Endothelial cell of umbilical vein (primary cell): ENCODE measurements around the gene ATXN1. TPM values are rescaled to one million over a fixed set of nuclear protein-coding genes. Genes with fewer than 3 reads are reported as not detected.

Experiments used
- BruUV-seq: library from RNA; stranded (reverse); fragments of 400-500 nt; replicated peaks from 2 replicates; lab custom pipeline; 2021; lab: Mats Ljungman, UMichigan
- CTCF ChIA-PET: fragments of 300-600, 350-600 bp; sonication (Branson Sonifier 250); formaldehyde crosslinking; loops from one replicate; lab custom pipeline; 2021; ENCODE audit warnings: antibody characterized with exemption, inconsistent platforms; lab: Charles Lee
- POLR2A ChIA-PET: fragments of 300-600, 350-600 bp; sonication (Branson Sonifier 250); formaldehyde crosslinking; loops from one replicate; lab custom pipeline; 2021; ENCODE audit warnings: antibody characterized with exemption, inconsistent platforms; lab: Charles Lee
- DNase-seq: peaks from one replicate; pipeline ENCODE4 v3.0.0-alpha.2; 2011; ENCODE audit warnings: low read depth, low spot score
- FAIRE-seq: peaks from 2 replicates; lab custom pipeline; 2011; peaks lifted over from hg19 to GRCh38; lab: Jason Lieb, UNC
- H2AFZ ChIP-seq: 2 replicates; pipeline ENCODE4 v1.6.0; 2012; ENCODE audit warnings: low read depth, low read length, control low read depth, inconsistent platforms
- H3K27ac ChIP-seq: 2 replicates; pipeline ENCODE4 v1.5.1; 2011; ENCODE audit warnings: low read depth, mild to moderate bottlenecking, control low read depth, low read length, moderate library complexity; ENCODE audit not compliant: insufficient read depth
- H3K27me3 ChIP-seq, 2 experiments: 2 replicates each; pipeline versions ENCODE4 v1.6.0 to v1.6.1; 2011; ENCODE audit warnings: low read length in 2 of 2, mixed read lengths in 1 of 2; ENCODE audit not compliant: control insufficient read depth in 2 of 2, insufficient read depth in 2 of 2
- H3K36me3 ChIP-seq, 2 experiments: 2 replicates in 1 of 2; 3 replicates in 1 of 2; pipeline ENCODE4 v1.5.1; 2011; ENCODE audit warnings: low read length in 2 of 2, mild to moderate bottlenecking in 1 of 2, moderate library complexity in 1 of 2; ENCODE audit not compliant: control insufficient read depth in 2 of 2, insufficient read depth in 2 of 2; ENCODE audit errors: extremely low read depth in 1 of 2
- H3K4me1 ChIP-seq: 3 replicates; pipeline ENCODE4 v1.5.1; 2011; ENCODE audit warnings: mild to moderate bottlenecking, low read length; ENCODE audit not compliant: control insufficient read depth, insufficient read depth; ENCODE audit errors: extremely low read depth
- H3K4me2 ChIP-seq: 2 replicates; pipeline ENCODE4 v1.6.1; 2011; ENCODE audit warnings: low read length, control low read depth, mixed read lengths; ENCODE audit not compliant: insufficient read depth
- H3K4me3 ChIP-seq, 3 experiments: fragments of 200-600 bp in 1 of 3; sonication (generic), shearing (Covaris generic) in 1 of 3; replicated peaks in 1 of 3; 2 replicates each; pipeline ENCODE4 v1.5.1; 2011 to 2016; ENCODE audit warnings: control low read depth in 3 of 3, low read length in 3 of 3, mild to moderate bottlenecking in 2 of 3, inconsistent platforms in 1 of 3, low read depth in 1 of 3, moderate library complexity in 1 of 3; ENCODE audit not compliant: insufficient read depth in 1 of 3
- H3K79me2 ChIP-seq: 2 replicates; pipeline ENCODE4 v1.6.0; 2012; ENCODE audit warnings: low read length, inconsistent platforms; ENCODE audit not compliant: control insufficient read depth, insufficient read depth
- H3K9ac ChIP-seq: replicated peaks from 2 replicates; pipeline ENCODE3; 2011; ENCODE audit warnings: low read length, control low read depth; ENCODE audit not compliant: insufficient read depth; ENCODE audit errors: extremely low read depth
- H3K9me1 ChIP-seq: replicated peaks from 3 replicates; pipeline ENCODE4 v1.6.0; 2011; ENCODE audit warnings: mild to moderate bottlenecking, low read length; ENCODE audit not compliant: control insufficient read depth, insufficient read depth; ENCODE audit errors: extremely low read depth
- H3K9me3 ChIP-seq: replicated peaks from 2 replicates; pipeline ENCODE4 v1.5.1; 2012; ENCODE audit warnings: low read length, inconsistent platforms; ENCODE audit not compliant: control insufficient read depth, insufficient read depth
- H4K20me1 ChIP-seq: replicated peaks from 2 replicates; pipeline ENCODE3; 2011; ENCODE audit warnings: mild to moderate bottlenecking, low read length; ENCODE audit not compliant: control insufficient read depth, insufficient read depth; ENCODE audit errors: extremely low read depth
- GATA2 ChIP-seq: IDR thresholded peaks from 2 replicates; pipeline ENCODE4 v1.7.0; 2011; ENCODE audit warnings: low read depth, mild to moderate bottlenecking, moderate library complexity, mixed read lengths, low read length; ENCODE audit not compliant: insufficient read length, insufficient read depth
- JUN ChIP-seq: IDR thresholded peaks from 2 replicates; pipeline ENCODE4 v1.6.1; 2011; ENCODE audit warnings: borderline replicate concordance, low read depth; ENCODE audit not compliant: insufficient read length, insufficient read depth
- dilution Hi-C: fragments of 300-500 bp; cut with MboI; formaldehyde crosslinking; loops from one replicate; pipeline ENCODE4 v1.15.0; 2019; ENCODE audit warnings: low sequenced_read_pairs; ENCODE audit not compliant: extremely low pct_ligation_motif_present
- intact Hi-C: fragments of 100-400 bp; cut with micrococcal nuclease; formaldehyde crosslinking; loops from one replicate; pipeline ENCODE4 v1.10.0; 2022
- polyA plus RNA-seq, 4 experiments: library from polyadenylated mRNA; depleted of rRNA in 3 of 4; stranded (reverse) in 3 of 4; unstranded in 1 of 4; fragments of >200 nt; gene quantifications; 2 replicates each; pipeline versions ENCODE4 v1.2.1 to v1.2.3, GENCODE V29; 2011 to 2012; ENCODE audit warnings: missing spikeins in 1 of 4
- total RNA-seq: library from RNA; stranded (reverse); gene quantifications from 2 replicates; pipeline ENCODE4 v1.2.3, GENCODE V29; 2021
- TF ChIP-seq, protein P1 (sequence below), 2 donors: IDR thresholded peaks; 1 replicate in 1 of 2; 2 replicates in 1 of 2; pipeline ENCODE4 v1.5.1; 2011; ENCODE audit warnings: low read length in 2 of 2, mild to moderate bottlenecking in 2 of 2, moderate library complexity in 2 of 2, control low read depth in 1 of 2, inconsistent platforms in 1 of 2, low read depth in 1 of 2; ENCODE audit not compliant: insufficient read depth in 1 of 2; ENCODE audit errors: extremely low read depth in 1 of 2

The ATXN1 gene
- total and polyA plus RNA-seq, 2 donors (not counting 3 experiments of a cell fraction or from before 2014, with no cell fraction given) = 16.4 to 33.0 TPM

DNA sequence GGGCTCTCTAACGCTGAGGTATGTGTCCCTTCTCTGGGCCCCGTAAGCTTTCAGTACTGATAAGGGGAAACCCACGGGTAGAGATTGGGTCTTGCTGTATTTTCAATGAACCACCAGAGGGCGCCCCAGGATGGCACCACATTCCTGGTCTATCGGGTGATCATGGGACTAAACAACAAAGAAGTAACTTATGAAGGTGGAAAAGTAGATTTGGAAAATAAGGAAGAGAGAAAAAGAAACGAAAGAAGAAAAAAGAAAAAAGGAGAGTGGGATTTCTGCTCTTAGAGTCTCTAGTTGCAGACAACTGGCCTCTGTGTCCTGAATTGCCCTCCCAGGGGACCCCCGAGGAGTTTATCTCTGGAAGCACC is 429.1 kb downstream of the ATXN1 start:
- peak; percentile 89 for DNase-seq
- H3K27me3 ChIP-seq = no peaks in the 10 kb centered on the region
- H3K36me3 ChIP-seq = peaks cover 0 to 7% of the 10 kb centered on the region in 2 experiments
- dilution Hi-C loops = no loop called here
- TF ChIP-seq GATA2 = no peak
- TF ChIP-seq, protein P1, sequence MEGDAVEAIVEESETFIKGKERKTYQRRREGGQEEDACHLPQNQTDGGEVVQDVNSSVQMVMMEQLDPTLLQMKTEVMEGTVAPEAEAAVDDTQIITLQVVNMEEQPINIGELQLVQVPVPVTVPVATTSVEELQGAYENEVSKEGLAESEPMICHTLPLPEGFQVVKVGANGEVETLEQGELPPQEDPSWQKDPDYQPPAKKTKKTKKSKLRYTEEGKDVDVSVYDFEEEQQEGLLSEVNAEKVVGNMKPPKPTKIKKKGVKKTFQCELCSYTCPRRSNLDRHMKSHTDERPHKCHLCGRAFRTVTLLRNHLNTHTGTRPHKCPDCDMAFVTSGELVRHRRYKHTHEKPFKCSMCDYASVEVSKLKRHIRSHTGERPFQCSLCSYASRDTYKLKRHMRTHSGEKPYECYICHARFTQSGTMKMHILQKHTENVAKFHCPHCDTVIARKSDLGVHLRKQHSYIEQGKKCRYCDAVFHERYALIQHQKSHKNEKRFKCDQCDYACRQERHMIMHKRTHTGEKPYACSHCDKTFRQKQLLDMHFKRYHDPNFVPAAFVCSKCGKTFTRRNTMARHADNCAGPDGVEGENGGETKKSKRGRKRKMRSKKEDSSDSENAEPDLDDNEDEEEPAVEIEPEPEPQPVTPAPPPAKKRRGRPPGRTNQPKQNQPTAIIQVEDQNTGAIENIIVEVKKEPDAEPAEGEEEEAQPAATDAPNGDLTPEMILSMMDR (IDR thresholded peaks at IDR 0.05; ENCODE audit: extremely low read depth in 1 of 2, insufficient read depth in 1 of 2, low read depth in 1 of 2, low read length in 2 of 2) = peak; percentile 82
- H3K27ac ChIP-seq = no peak overlapping the region
- no peaks in the 10 kb centered on the region for H3K9me1 ChIP-seq
- ChIA-PET CTCF (interaction anchor here (0.6 to 4.2 kb wide), 44 partner anchors 8 to 758 kb away, joined by 3 to 92 read pairs (median 5); partner anchors contain the start of gene ATXN1), POLR2A (no interaction called here)
- intact Hi-C loops = loop anchor here (1.0 to 5.0 kb wide), 6 partner anchors 77 to 755 kb away; no protein-coding TSS in a partner anchor
- no TSS peak for BruUV-seq
- no peak overlapping the region for H3K4me3 ChIP-seq
- peak; percentile 95 for FAIRE-seq
- peaks cover 24% of the 10 kb centered on the region for H3K4me1 ChIP-seq
- H2AFZ ChIP-seq = no peak overlapping the region
- no peaks in the 10 kb centered on the region for H3K79me2 ChIP-seq
- H3K9me3 ChIP-seq = no peaks in the 10 kb centered on the region
- H3K4me2 ChIP-seq = peak overlapping the region; percentile 42
- no peak overlapping the region for H3K9ac ChIP-seq
- H4K20me1 ChIP-seq = no peaks in the 10 kb centered on the region

- POLR2A ChIA-PET = no interaction called here
- H3K4me2 ChIP-seq = peak overlapping the region; percentile 42
- H3K4me3 ChIP-seq = no peak overlapping the region
- dilution Hi-C loops (no loop called here), intact Hi-C loops (loop anchor here (1.0 to 5.0 kb wide), 12 partner anchors 11 to 756 kb away; no protein-coding TSS in a partner anchor)
- no peaks in the 10 kb centered on the region for H3K9me3 ChIP-seq
- H3K79me2 ChIP-seq = no peaks in the 10 kb centered on the region
- BruUV-seq = no TSS peak
- CTCF ChIA-PET = interaction anchor here (0.6 to 4.2 kb wide), 44 partner anchors 9 to 759 kb away, joined by 3 to 92 read pairs (median 5); partner anchors contain the start of gene ATXN1
- H4K20me1 ChIP-seq = no peaks in the 10 kb centered on the region
- no peak overlapping the region for H3K9ac ChIP-seq
- H3K9me1 ChIP-seq = no peaks in the 10 kb centered on the region
- no peaks in the 10 kb centered on the region for H3K27me3 ChIP-seq
- FAIRE-seq (peak; percentile 86), DNase-seq (peak; percentile 65)
- no peak overlapping the region for H3K27ac ChIP-seq
- no peak overlapping the region for H2AFZ ChIP-seq
- H3K4me1 ChIP-seq = peaks cover 18% of the 10 kb centered on the region
- peaks cover 0 to 13% of the 10 kb centered on the region in 2 experiments for H3K36me3 ChIP-seq
- no peak for TF ChIP-seq GATA2
- TF ChIP-seq JUN = no peak
- TF ChIP-seq, protein P1 (IDR thresholded peaks at IDR 0.05; ENCODE audit: extremely low read depth in 1 of 2, insufficient read depth in 1 of 2, low read depth in 1 of 2, low read length in 2 of 2) = peak; percentile 91 to 99
These were observed 429.7 kb downstream of the ATXN1 start for GRCh38 chr6:16331384-16332174.
